Naive thymus-derived CD8-positive, alpha-beta T cell (primary cell): Measurements from ENCODE around the gene PTPRM. TPM values are rescaled to one million over a fixed set of nuclear protein-coding genes. Genes with fewer than 3 reads are reported as not detected.
A peak's percentile ranks its signal among the peaks of the same experiment; 100 is the strongest.

Experiments used
- ATAC-seq, 2 donors: fragments of 150-1000 bp; cut with Tn5 transposase in 1 of 2; sonication (Bioruptor Pico), chemical (Tn5 transposase) in 1 of 2; 1 replicate in 1 of 2; 2 replicates in 1 of 2; pipeline ENCODE4 v1.10.0; 2021; ENCODE audit warnings: mild to moderate bottlenecking in 2 of 2, moderate library complexity in 2 of 2
- POLR2A ChIA-PET: fragments of 350-600 bp; sonication (Branson Sonifier 250); formaldehyde crosslinking; loops from one replicate; lab custom pipeline; 2021; ENCODE audit warnings: antibody characterized with exemption; lab: Charles Lee
- DNase-seq, 10 donors: peaks; one replicate each; pipeline versions ENCODE4 v3.0.0 to v3.0.0-alpha.2; 2020 to 2022
- H3K27ac Mint-ChIP-seq, 10 donors: one replicate each; pipeline ENCODE4 v1.8.0; 2020 to 2022; ENCODE audit warnings: mild to moderate bottlenecking in 10 of 10, mixed read lengths in 10 of 10, moderate library complexity in 4 of 10, inconsistent platforms in 1 of 10
- H3K27me3 Mint-ChIP-seq, 5 donors: one replicate each; pipeline ENCODE4 v1.8.0; 2021 to 2022; ENCODE audit warnings: mixed read lengths in 5 of 5
- H3K36me3 Mint-ChIP-seq, 3 donors: one replicate each; pipeline ENCODE4 v1.8.0; 2020 to 2022; ENCODE audit warnings: mixed read lengths in 3 of 3, mild to moderate bottlenecking in 2 of 3, inconsistent platforms in 1 of 3
- H3K4me1 Mint-ChIP-seq, 4 donors: one replicate each; pipeline ENCODE4 v1.8.0; 2021 to 2022; ENCODE audit warnings: mixed read lengths in 4 of 4
- H3K4me3 Mint-ChIP-seq, 10 donors: one replicate each; pipeline ENCODE4 v1.8.0; 2020 to 2022; ENCODE audit warnings: mild to moderate bottlenecking in 10 of 10, mixed read lengths in 10 of 10, moderate library complexity in 6 of 10, inconsistent platforms in 1 of 10
- H3K9me3 Mint-ChIP-seq, 9 donors: one replicate each; pipeline ENCODE4 v1.8.0; 2020 to 2022; ENCODE audit warnings: mixed read lengths in 9 of 9, mild to moderate bottlenecking in 3 of 9, inconsistent platforms in 1 of 9, moderate library complexity in 1 of 9
- polyA plus RNA-seq, 3 donors: library from polyadenylated mRNA; unstranded; fragments of 300-500 nt; fragmentation: Illumina TruSeq; gene quantifications; one replicate each; pipeline ENCODE4 v1.2.3, GENCODE V29; 2021
- total RNA-seq, 8 experiments: library from RNA in 2 of 8; stranded (reverse) in 2 of 8; gene quantifications; one replicate each; pipeline ENCODE4 v1.2.3 and lab custom pipeline; 2021 to 2026

The PTPRM gene
- total and polyA plus RNA-seq, 5 experiments from 2014 or later: 0.28 to 12.1 (median 0.52) TPM

DNA sequence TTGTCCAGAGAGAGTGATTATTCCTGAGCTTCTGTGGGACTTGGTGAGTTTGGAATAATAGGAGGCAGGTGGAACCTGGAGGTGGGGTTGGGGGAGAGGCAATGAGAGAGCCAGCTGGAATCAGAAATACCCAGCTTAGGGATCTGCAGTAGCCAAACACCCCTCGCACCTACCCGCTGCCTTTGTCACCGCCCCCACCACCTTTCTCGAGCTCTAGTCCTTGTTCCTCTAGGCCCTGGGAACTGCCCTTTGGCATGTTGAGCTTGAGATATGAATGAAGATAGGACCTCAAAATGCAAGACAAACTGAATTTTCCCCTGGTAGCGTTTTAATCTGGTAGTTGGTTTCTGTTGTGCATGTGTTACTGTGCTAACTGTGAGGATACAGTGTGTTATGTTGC, 242.9 kb downstream of the PTPRM start:
- no peak for DNase-seq
- POLR2A ChIA-PET: no interaction called here
- Mint-ChIP-seq H3K27ac (no peak overlapping the region), H3K4me1 (peaks cover 0 to 2% (median 0%) of the 10 kb centered on the region in 4 donors), H3K36me3 (peaks cover 0 to 12% (median 0%) of the 10 kb centered on the region in 3 donors), H3K27me3 (no peaks in the 10 kb centered on the region), H3K9me3 (peaks cover under 1 to 19% (median 15%) of the 10 kb centered on the region in 9 donors), H3K4me3 (no peak overlapping the region)
- no peak for ATAC-seq

DNA sequence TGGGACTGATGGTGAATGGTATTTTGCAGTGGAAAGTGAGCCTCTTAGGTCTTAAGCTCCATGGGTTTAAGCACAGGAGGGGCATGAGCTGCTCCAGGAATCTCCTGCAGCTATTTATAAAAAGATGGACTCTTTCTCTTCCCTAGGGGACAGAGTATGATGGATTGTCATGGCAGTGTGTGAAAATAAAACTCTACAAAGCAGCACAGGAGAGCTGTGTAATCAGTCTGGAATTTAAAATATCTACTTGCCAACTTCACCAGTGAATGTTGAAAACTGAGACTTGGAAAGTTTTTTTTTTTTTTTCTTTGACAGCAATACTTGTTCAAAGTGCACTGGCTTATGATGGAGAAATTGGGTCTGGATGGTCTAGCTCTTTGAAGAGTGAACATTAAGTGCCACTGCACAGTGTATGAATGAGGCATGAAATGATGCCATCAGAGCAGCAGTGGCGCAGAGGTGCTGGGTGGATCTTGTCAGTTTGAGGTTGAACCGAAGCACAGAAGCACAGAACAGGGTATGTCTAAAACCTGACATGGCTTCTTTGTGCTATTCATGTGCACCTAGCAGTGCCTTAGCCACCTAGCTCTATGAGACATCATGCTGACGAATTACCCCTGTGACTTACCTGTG, 245.4 kb downstream of the PTPRM start:
- H3K4me3 Mint-ChIP-seq: no peak overlapping the region
- no peak overlapping the region for H3K27ac Mint-ChIP-seq
- POLR2A ChIA-PET: no interaction called here
- H3K36me3 Mint-ChIP-seq: peaks cover 0 to 15% (median 2%) of the 10 kb centered on the region in 3 donors
- H3K9me3 Mint-ChIP-seq: peaks cover 3 to 27% (median 18%) of the 10 kb centered on the region in 9 donors
- no peaks in the 10 kb centered on the region for H3K27me3 Mint-ChIP-seq
- peaks cover 0 to 2% (median 0%) of the 10 kb centered on the region in 4 donors for H3K4me1 Mint-ChIP-seq
- ATAC-seq: no peak
- no peak for DNase-seq

DNA sequence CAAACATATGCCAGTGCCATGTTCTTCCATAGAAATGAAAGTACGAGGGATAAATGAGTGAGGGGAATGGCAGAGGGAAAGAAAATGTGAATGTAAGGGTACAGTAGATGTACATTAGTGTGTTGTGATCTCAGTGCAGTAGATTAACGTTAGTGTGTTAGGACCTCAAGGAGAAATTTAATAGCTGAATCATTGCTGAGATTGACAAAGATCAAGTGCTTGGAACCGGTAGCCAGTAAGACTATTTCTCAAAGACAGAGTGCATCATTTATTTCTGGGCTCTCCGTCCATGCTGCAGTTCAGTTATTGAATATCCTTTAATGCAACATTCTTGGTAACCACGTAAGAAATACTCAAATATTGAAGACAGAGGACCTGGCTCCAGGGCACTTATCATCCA, 246.0 kb downstream of the PTPRM start:
- POLR2A ChIA-PET: no interaction called here
- ATAC-seq: no peak
- Mint-ChIP-seq H3K27ac (no peak overlapping the region), H3K27me3 (no peaks in the 10 kb centered on the region), H3K9me3 (peaks cover 3 to 27% (median 18%) of the 10 kb centered on the region in 9 donors), H3K4me3 (no peak overlapping the region), H3K4me1 (peaks cover 0 to 2% (median 0%) of the 10 kb centered on the region in 4 donors), H3K36me3 (peaks cover 0 to 15% (median 2%) of the 10 kb centered on the region in 3 donors)
- no peak for DNase-seq

DNA sequence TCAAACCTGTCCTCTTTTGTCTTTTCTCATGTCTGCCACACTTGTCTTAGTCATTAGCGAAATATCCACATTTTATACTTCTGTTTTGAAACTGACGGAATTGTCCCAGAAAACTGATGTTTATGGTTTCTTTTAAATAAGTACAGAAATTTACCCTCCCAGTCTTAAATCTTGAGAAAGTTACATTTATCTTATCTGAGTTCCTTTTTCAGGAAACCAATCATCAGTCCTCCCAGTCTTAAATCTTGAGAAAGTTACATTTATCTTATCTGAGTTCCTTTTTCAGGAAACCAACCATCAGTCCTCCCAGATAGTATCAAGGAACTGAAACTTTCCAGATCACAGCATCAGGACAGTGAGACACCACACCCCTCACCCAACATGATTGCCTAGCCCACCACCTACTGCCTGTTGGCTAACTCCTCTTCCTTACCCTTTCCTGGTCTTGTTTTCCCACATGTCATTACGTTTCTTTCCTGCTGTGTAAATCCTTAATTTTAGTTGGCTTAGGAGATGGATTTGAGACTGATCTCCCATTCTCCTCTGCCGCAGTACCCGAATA, 247.7 kb downstream of the PTPRM start:
- H3K27me3 Mint-ChIP-seq: peaks cover 0 to 5% (median 0%) of the 10 kb centered on the region in 5 donors
- no peak for ATAC-seq
- no peak overlapping the region for H3K27ac Mint-ChIP-seq
- POLR2A ChIA-PET: no interaction called here
- peaks cover 6 to 36% (median 18%) of the 10 kb centered on the region in 9 donors for H3K9me3 Mint-ChIP-seq
- H3K4me1 Mint-ChIP-seq: no peaks in the 10 kb centered on the region
- H3K4me3 Mint-ChIP-seq: no peak overlapping the region
- DNase-seq: no peak
- peaks cover 0 to 15% (median 2%) of the 10 kb centered on the region in 3 donors for H3K36me3 Mint-ChIP-seq

- Mint-ChIP-seq H3K4me1 (no peaks in the 10 kb centered on the region), H3K27me3 (peaks cover 0 to 5% (median 0%) of the 10 kb centered on the region in 5 donors), H3K4me3 (no peak overlapping the region), H3K27ac (no peak overlapping the region), H3K9me3 (peaks cover 6 to 36% (median 15%) of the 10 kb centered on the region in 9 donors), H3K36me3 (peaks cover 0 to 15% (median 2%) of the 10 kb centered on the region in 3 donors)
- ATAC-seq: no peak
- DNase-seq: no peak
- POLR2A ChIA-PET: no interaction called here
Observed at GRCh38 chr18:7815787-7816186, 248.7 kb downstream of the PTPRM start.

DNA sequence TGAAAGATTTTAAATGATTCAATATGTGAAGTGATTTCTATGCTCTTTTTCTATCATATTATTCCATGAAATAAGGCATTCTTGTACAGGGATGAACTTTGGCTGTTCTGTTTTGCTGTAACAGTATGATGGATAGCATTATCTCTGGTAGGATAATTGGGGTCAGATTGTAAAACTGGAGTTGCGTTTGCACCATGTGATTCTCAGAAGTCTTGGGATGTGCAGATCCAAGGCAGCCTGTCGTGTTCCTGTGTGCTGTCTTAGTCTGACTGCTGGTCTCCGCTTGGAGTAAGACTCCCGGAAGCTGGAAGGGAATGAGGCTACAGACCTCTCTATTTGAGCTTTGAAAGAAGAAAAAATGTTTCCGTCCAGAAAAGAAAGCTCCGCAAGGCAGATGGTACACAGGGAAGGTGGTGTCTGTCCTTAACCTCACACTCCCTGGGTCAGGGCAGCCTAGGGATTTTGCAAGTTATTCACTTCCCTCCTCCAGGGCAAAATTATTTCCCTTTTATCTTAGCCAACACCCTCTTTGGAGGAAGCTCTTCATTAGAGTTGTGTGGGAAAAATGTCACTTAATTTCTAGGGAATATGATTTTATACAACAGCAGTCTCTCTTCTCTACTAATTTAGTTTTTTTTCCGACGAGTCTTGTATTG, 250.6 kb downstream of the PTPRM start:
- Mint-ChIP-seq H3K4me3 (no peak overlapping the region), H3K27me3 (peaks cover 0 to 5% (median 0%) of the 10 kb centered on the region in 5 donors), H3K27ac (no peak overlapping the region), H3K9me3 (peaks cover 6 to 34% (median 15%) of the 10 kb centered on the region in 9 donors), H3K4me1 (no peaks in the 10 kb centered on the region), H3K36me3 (peaks cover 0 to 15% (median 2%) of the 10 kb centered on the region in 3 donors)
- POLR2A ChIA-PET: no interaction called here
- ATAC-seq: no peak
- DNase-seq: no peak

DNA sequence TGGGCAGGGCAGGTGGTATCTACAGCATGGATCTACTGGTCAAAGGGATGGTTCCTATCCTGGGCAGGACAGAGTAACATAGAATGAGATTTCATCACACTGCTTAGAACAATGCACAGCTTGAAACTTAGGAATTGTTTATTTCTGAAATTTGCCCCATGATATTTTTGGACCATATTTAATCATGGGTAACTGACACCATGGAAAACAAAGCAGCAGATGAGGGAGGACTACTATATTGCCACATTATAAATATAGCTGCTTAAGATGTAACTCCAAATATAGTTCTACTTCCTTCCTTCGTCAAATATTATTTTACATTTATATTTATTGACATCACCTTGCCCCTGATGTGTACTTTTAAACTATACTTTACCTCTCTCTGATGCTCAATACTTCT, 254.7 kb downstream of the PTPRM start:
- H3K27me3 Mint-ChIP-seq: peaks cover 0 to 5% (median 0%) of the 10 kb centered on the region in 5 donors
- H3K9me3 Mint-ChIP-seq: peaks cover 0 to 10% (median 0%) of the 10 kb centered on the region in 9 donors
- H3K4me1 Mint-ChIP-seq: peaks cover 0 to 4% (median 0%) of the 10 kb centered on the region in 4 donors
- ATAC-seq: no peak
- POLR2A ChIA-PET: no interaction called here
- no peak overlapping the region for H3K4me3 Mint-ChIP-seq
- no peak overlapping the region for H3K27ac Mint-ChIP-seq
- DNase-seq: no peak
- H3K36me3 Mint-ChIP-seq: no peaks in the 10 kb centered on the region

- H3K27ac Mint-ChIP-seq: no peak overlapping the region
- H3K9me3 Mint-ChIP-seq: peaks cover 0 to 10% (median 0%) of the 10 kb centered on the region in 9 donors
- no peak overlapping the region for H3K4me3 Mint-ChIP-seq
- POLR2A ChIA-PET: no interaction called here
- peaks cover 0 to 5% (median 0%) of the 10 kb centered on the region in 5 donors for H3K27me3 Mint-ChIP-seq
- ATAC-seq: peak in 1 of 2 donors; percentile 23
- DNase-seq: peak in 1 of 10 donors; percentile 5
- peaks cover 0 to 4% (median 0%) of the 10 kb centered on the region in 4 donors for H3K4me1 Mint-ChIP-seq
- H3K36me3 Mint-ChIP-seq: no peaks in the 10 kb centered on the region
Observed at GRCh38 chr18:7822435-7823331, 255.6 kb downstream of the PTPRM start.

DNA sequence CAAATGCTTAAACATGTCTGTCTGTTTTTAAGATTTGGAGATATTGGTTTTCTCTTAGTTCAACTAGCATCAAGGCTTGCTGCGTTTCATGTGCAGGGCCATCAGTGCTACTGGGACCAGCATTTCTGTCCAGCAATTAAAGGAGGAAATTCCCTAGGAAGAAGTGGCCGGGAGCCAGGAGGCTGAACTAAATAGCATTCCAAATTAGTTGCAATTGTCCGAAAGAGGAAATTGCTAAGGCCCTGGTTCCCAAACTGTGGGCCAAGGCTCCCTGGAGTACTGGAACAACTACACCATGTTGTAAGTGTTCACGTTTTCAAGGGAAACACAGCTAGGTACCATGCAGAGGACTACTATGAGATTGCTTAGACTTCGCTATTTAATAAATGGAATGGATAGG, 257.9 kb downstream of the PTPRM start:
- DNase-seq (no peak), ATAC-seq (no peak)

DNA sequence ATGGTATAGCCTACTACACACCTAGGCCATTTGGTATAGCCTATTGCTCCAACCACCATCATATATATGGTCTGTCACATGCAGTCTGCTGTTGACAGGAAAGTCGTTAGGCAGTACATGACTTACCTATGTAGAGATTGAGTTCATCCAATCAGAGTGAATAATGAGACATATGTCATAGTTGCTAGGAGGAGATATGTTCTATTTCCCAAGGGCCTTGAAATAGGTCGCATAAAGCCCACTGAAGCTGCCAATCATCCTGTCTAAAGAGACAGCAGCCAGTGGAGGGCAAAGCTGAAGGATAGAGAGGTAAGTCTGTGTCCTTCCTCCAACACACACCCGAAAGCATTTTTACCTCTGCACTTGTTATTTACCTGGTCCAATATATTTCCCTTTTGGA, 263.4 kb downstream of the PTPRM start:
- Mint-ChIP-seq H3K4me3 (no peak overlapping the region), H3K27me3 (no peaks in the 10 kb centered on the region), H3K36me3 (no peaks in the 10 kb centered on the region), H3K4me1 (no peaks in the 10 kb centered on the region), H3K9me3 (peaks cover 0 to 12% (median 3%) of the 10 kb centered on the region in 9 donors), H3K27ac (no peak overlapping the region)
- DNase-seq (no peak), ATAC-seq (no peak)
- POLR2A ChIA-PET: no interaction called here

More for the DNA sequence above, 257.9 kb downstream of the PTPRM start:
- Mint-ChIP-seq H3K9me3 (no peaks in the 10 kb centered on the region), H3K4me3 (no peak overlapping the region), H3K4me1 (peaks cover 0 to 4% (median 0%) of the 10 kb centered on the region in 4 donors), H3K27me3 (no peaks in the 10 kb centered on the region), H3K36me3 (no peaks in the 10 kb centered on the region), H3K27ac (no peak overlapping the region)
- POLR2A ChIA-PET: no interaction called here

DNA sequence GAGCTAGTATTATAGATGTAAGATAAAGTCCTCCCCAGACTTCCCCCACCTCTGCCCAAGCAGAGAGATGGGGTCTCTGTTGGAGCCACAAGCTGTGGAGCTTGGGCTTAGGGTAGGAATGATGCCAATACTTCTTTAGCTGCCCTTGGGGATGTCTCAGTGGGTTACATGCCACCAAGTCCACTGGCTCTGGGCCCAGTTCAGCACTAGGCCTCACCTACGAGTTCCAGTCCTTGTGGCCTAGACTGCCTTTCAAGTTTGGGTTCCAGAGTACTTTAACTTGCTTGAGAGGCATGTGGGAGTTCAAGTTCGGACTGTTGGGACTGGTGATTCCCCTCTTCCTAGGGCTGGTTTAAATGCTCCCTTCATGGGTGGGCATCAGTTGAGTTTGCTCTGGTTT, 272.4 kb downstream of the PTPRM start:
- Mint-ChIP-seq H3K4me1 (no peaks in the 10 kb centered on the region), H3K27ac (no peak overlapping the region), H3K9me3 (peaks cover 6 to 29% (median 9%) of the 10 kb centered on the region in 9 donors), H3K4me3 (no peak overlapping the region), H3K27me3 (no peaks in the 10 kb centered on the region), H3K36me3 (peaks cover 0 to 4% (median 0%) of the 10 kb centered on the region in 3 donors)
- POLR2A ChIA-PET: no interaction called here
- no peak for DNase-seq
- no peak for ATAC-seq

GRCh38 chr18:7840411-7840810, 273.3 kb downstream of the PTPRM start:
- ATAC-seq (no peak), DNase-seq (no peak)
- POLR2A ChIA-PET: no interaction called here
- H3K27ac Mint-ChIP-seq: no peak overlapping the region
- peaks cover 0 to 8% (median 0%) of the 10 kb centered on the region in 3 donors for H3K36me3 Mint-ChIP-seq
- no peaks in the 10 kb centered on the region for H3K27me3 Mint-ChIP-seq
- no peaks in the 10 kb centered on the region for H3K4me1 Mint-ChIP-seq
- H3K4me3 Mint-ChIP-seq: no peak overlapping the region
- H3K9me3 Mint-ChIP-seq: peaks cover 6 to 30% (median 12%) of the 10 kb centered on the region in 9 donors
